CD4-positive, alpha-beta T cell (primary cell): ENCODE data around the gene DUS3L. TPM values are rescaled to one million over a fixed set of nuclear protein-coding genes. Genes with fewer than 3 reads are reported as not detected.

Source experiments
- ATAC-seq: fragments of 200-7000 bp; cut with Tn5 transposase; one replicate; pipeline ENCODE4 v1.10.0; 2022; ENCODE audit warnings: mild to moderate bottlenecking; ENCODE audit not compliant: poor library complexity
- CTCF ChIA-PET: fragments of 350-600 bp; sonication (Branson Sonifier 250); formaldehyde crosslinking; loops from one replicate; lab custom pipeline; 2021; ENCODE audit warnings: antibody characterized with exemption, inconsistent platforms; lab: Charles Lee
- POLR2A ChIA-PET: fragments of 350-600 bp; sonication (Branson Sonifier 250); formaldehyde crosslinking; loops from one replicate; lab custom pipeline; 2021; ENCODE audit warnings: antibody characterized with exemption, inconsistent platforms; lab: Charles Lee
- DNase-seq, 14 experiments: peaks; one replicate each; pipeline ENCODE4 v3.0.0-alpha.2; 2013 to 2020; ENCODE audit warnings: mixed read lengths in 2 of 14
- H3K27ac ChIP-seq, 2 donors: one replicate each; pipeline versions ENCODE4 v1.5.1 to v1.7.0; 2013; ENCODE audit warnings: low read length in 2 of 2, low read depth in 1 of 2, mild to moderate bottlenecking in 1 of 2
- H3K27me3 ChIP-seq, 2 experiments: 1 replicate in 1 of 2; 2 replicates in 1 of 2; pipeline versions ENCODE4 v1.6.1 to v1.7.0; 2013; ENCODE audit warnings: low read length in 2 of 2, control low read depth in 1 of 2, mild to moderate bottlenecking in 1 of 2, moderate library complexity in 1 of 2; ENCODE audit not compliant: insufficient read depth in 2 of 2, control insufficient read depth in 1 of 2
- H3K36me3 ChIP-seq: one replicate; pipeline ENCODE4 v1.6.1; 2013; ENCODE audit warnings: low read length, control low read depth; ENCODE audit not compliant: insufficient read depth
- H3K4me1 ChIP-seq: one replicate; pipeline ENCODE4 v1.6.1; 2013; ENCODE audit warnings: low read length, control low read depth; ENCODE audit not compliant: insufficient read depth
- H3K4me3 ChIP-seq: one replicate; pipeline ENCODE4 v1.5.1; 2013; ENCODE audit warnings: mild to moderate bottlenecking, low read length, moderate library complexity
- H3K9me3 ChIP-seq, 2 experiments: 1 replicate in 1 of 2; 2 replicates in 1 of 2; pipeline versions ENCODE4 v1.6.1 to v1.7.0; 2013; ENCODE audit warnings: low read length in 2 of 2, mild to moderate bottlenecking in 2 of 2, control low read depth in 1 of 2, moderate library complexity in 1 of 2; ENCODE audit not compliant: control insufficient read depth in 1 of 2, insufficient read depth in 1 of 2
- H3K27ac Mint-ChIP-seq: one replicate; pipeline ENCODE4 v1.8.0; 2020; ENCODE audit warnings: mixed read lengths
- H3K27me3 Mint-ChIP-seq: one replicate; pipeline ENCODE4 v1.8.0; 2021; ENCODE audit warnings: mixed read lengths
- H3K36me3 Mint-ChIP-seq: one replicate; pipeline ENCODE4 v1.8.0; 2021; ENCODE audit warnings: low read depth, mixed read lengths
- H3K4me1 Mint-ChIP-seq: one replicate; pipeline ENCODE4 v1.8.0; 2021; ENCODE audit warnings: low read depth, mixed read lengths
- H3K4me3 Mint-ChIP-seq: one replicate; pipeline ENCODE4 v1.8.0; 2020; ENCODE audit warnings: mild to moderate bottlenecking, mixed read lengths
- H3K9me3 Mint-ChIP-seq: one replicate; pipeline ENCODE4 v1.8.0; 2020; ENCODE audit warnings: mixed read lengths
- CTCF ChIP-seq: fragments of 200-600 bp; IDR thresholded peaks from one replicate; pipeline ENCODE4 v1.8.0; 2022; ENCODE audit warnings: antibody characterized with exemption, mild to moderate bottlenecking
- intact Hi-C, 2 experiments: fragments of 100-400 bp; cut with DNase I in 1 of 2; cut with micrococcal nuclease in 1 of 2; formaldehyde crosslinking; loops; one replicate each; pipeline versions ENCODE4 v1.15.1 to v1.9.0; 2023 to 2025; cut with DNase I, micrococcal nuclease
- total RNA-seq, 174 experiments: library from RNA in 2 of 174; stranded (reverse) in 2 of 174; gene quantifications; one replicate each; pipeline ENCODE4 v1.2.3 and lab custom pipeline; 2021 to 2026

Gene DUS3L
- total RNA-seq, 2 experiments from 2014 or later, result 150 to 170 TPM

GRCh38 chr19:5773276-5773675 is 17.7 kb downstream of the DUS3L start:
- no peak overlapping the region for H3K27ac ChIP-seq
- H3K9me3 ChIP-seq, result no peaks in the 10 kb centered on the region
- no peaks in the 10 kb centered on the region for H3K36me3 Mint-ChIP-seq
- H3K27ac Mint-ChIP-seq, result no peak overlapping the region
- H3K27me3 Mint-ChIP-seq, result no peaks in the 10 kb centered on the region
- no peaks in the 10 kb centered on the region for H3K9me3 Mint-ChIP-seq
- H3K4me1 Mint-ChIP-seq, result no peaks in the 10 kb centered on the region
- ChIA-PET CTCF (no interaction called here), POLR2A (no interaction called here)
- no peak overlapping the region for H3K4me3 ChIP-seq
- no peak for DNase-seq
- peaks cover 3% of the 10 kb centered on the region in 2 experiments for H3K27me3 ChIP-seq
- no peaks in the 10 kb centered on the region for H3K36me3 ChIP-seq
- no peak for TF ChIP-seq CTCF
- ATAC-seq, result no peak
- no peaks in the 10 kb centered on the region for H3K4me1 ChIP-seq
- H3K4me3 Mint-ChIP-seq, result no peak overlapping the region
- intact Hi-C loops, result loop anchor here in 1 of 2 experiments (10.0 kb wide), 1 partner anchor 252 kb away; no protein-coding TSS in a partner anchor

GRCh38 chr19:5772416-5772815 is 18.5 kb downstream of the DUS3L start:
- Histone ChIP-seq H3K9me3 (no peaks in the 10 kb centered on the region), H3K27me3 (peaks cover 3% of the 10 kb centered on the region in 2 experiments), H3K4me3 (no peak overlapping the region), H3K27ac (no peak overlapping the region), H3K36me3 (no peaks in the 10 kb centered on the region), H3K4me1 (no peaks in the 10 kb centered on the region)
- CTCF ChIA-PET, result no interaction called here
- Mint-ChIP-seq H3K9me3 (no peaks in the 10 kb centered on the region), H3K4me1 (no peaks in the 10 kb centered on the region), H3K27me3 (no peaks in the 10 kb centered on the region), H3K36me3 (no peaks in the 10 kb centered on the region), H3K27ac (no peak overlapping the region), H3K4me3 (no peak overlapping the region)
- POLR2A ChIA-PET, result no interaction called here
- ATAC-seq, result no peak
- no peak for TF ChIP-seq CTCF
- DNase-seq, result no peak
- intact Hi-C loops, result loop anchor here in 1 of 2 experiments (10.0 kb wide), 1 partner anchor 252 kb away; no protein-coding TSS in a partner anchor

DNA sequence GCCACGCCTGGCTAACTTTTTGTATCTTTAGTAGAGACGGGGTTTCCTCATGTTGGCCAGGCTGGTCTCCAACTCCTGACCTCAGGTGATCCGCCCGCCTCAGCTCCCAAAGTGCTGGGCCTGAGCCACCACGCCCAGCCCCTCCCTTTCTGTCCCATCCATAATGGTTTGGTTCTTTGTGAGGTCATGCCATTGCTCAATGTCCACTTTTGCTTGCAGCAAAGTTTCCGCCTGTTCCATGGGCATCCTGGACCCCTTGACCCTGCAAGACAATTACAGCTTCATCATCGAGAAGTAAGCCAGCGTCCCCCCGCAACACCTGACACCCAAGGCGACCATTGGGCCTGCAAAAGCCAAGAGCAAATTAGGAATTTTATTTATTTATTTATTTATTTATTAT is 23.0 kb downstream of the DUS3L start:
- H3K4me1 Mint-ChIP-seq, result no peaks in the 10 kb centered on the region
- no peaks in the 10 kb centered on the region for H3K9me3 ChIP-seq
- no peak for TF ChIP-seq CTCF
- ChIA-PET CTCF (no interaction called here), POLR2A (no interaction called here)
- H3K4me1 ChIP-seq, result no peaks in the 10 kb centered on the region
- intact Hi-C loops, result no loop called here
- H3K9me3 Mint-ChIP-seq, result no peaks in the 10 kb centered on the region
- no peak overlapping the region for H3K4me3 ChIP-seq
- no peaks in the 10 kb centered on the region for H3K27me3 Mint-ChIP-seq
- no peak overlapping the region for H3K27ac Mint-ChIP-seq
- DNase-seq (no peak), ATAC-seq (no peak)
- H3K36me3 ChIP-seq, result no peaks in the 10 kb centered on the region
- no peaks in the 10 kb centered on the region for H3K36me3 Mint-ChIP-seq
- no peak overlapping the region for H3K4me3 Mint-ChIP-seq
- no peak overlapping the region for H3K27ac ChIP-seq
- H3K27me3 ChIP-seq, result no peaks in the 10 kb centered on the region
